Adrenal gland (tissue), 12 donors: ENCODE data around the gene BCOR. TPM values are rescaled to one million over a fixed set of nuclear protein-coding genes. Genes with fewer than 3 reads are reported as not detected.

Experiments
- DNase-seq, 7 donors: peaks; one replicate each; pipeline ENCODE4 v3.0.0-alpha.2; 2019 to 2020
- H3K27ac ChIP-seq, 5 donors: fragments of 200-600 bp; sonication (generic) in 4 of 5; 1 replicate in 3 of 5; 2 replicates in 2 of 5; pipeline versions ENCODE4 v1.5.1 to v1.8.0; 2016 to 2020; ENCODE audit warnings: mild to moderate bottlenecking in 1 of 5
- H3K27me3 ChIP-seq: fragments of 200-600 bp; 2 replicates; pipeline ENCODE4 v1.8.0; 2021
- H3K36me3 ChIP-seq, 2 donors: fragments of 200-600 bp; replicated peaks in 1 of 2; 1 replicate in 1 of 2; 2 replicates in 1 of 2; pipeline versions ENCODE4 v1.5.1 to v1.8.0; 2018 to 2022
- H3K4me1 ChIP-seq, 2 donors: fragments of 200-600 bp; replicated peaks in 1 of 2; 1 replicate in 1 of 2; 2 replicates in 1 of 2; pipeline versions ENCODE4 v1.5.1 to v1.8.0; 2018 to 2021
- H3K4me3 ChIP-seq, 4 donors: fragments of 200-600 bp; sonication (generic) in 3 of 4; one replicate each; pipeline ENCODE4 v1.5.1; 2016 to 2018
- H3K9me3 ChIP-seq, 3 donors: fragments of 200-600 bp; sonication (generic) in 1 of 3; replicated peaks in 1 of 3; 1 replicate in 2 of 3; 2 replicates in 1 of 3; pipeline versions ENCODE4 v1.5.1 to v1.8.0; 2016 to 2021
- POLR2A ChIP-seq, 2 donors: fragments of 450-650 bp; IDR thresholded peaks; one replicate each; pipeline ENCODE4 v1.6.1; 2017; ENCODE audit warnings: antibody characterized with exemption in 2 of 2, mild to moderate bottlenecking in 2 of 2, moderate library complexity in 1 of 2
- WGBS, 4 donors: extraction: QIAGEN DNeasy Blood & Tissue Kit in 2 of 4; methylation state at CpG; one replicate each; pipeline versions ENCODE4 v1.1.5 to v1.1.7; 2013 to 2017; 5-methylcytosine and 5-hydroxymethylcytosine counted together
- intact Hi-C, 2 donors: fragments of 100-400 bp; cut with DNase I; formaldehyde crosslinking; loops; one replicate each; pipeline versions ENCODE4 v1.14.1 to v1.15.0; 2022 to 2023
- polyA plus RNA-seq, 3 donors: library from polyadenylated mRNA; stranded (reverse); fragments of 200-250 nt in 2 of 3; fragments of 350-450 nt in 1 of 3; fragmentation: Illumina TruSeq in 1 of 3; extraction: RNeasy Lipid Tissue Mini Kit (QIAGEN cat#74804) in 1 of 3; gene quantifications; one replicate each; pipeline ENCODE4 v1.2.3, GENCODE V29; 2013 to 2014
- total RNA-seq, 9 donors: library from RNA; depleted of rRNA in 4 of 9; stranded (reverse); fragments of >200 nt in 4 of 9; fragments of 120-200 nt in 1 of 9; fragmentation: NEBNext Ultra II Directional in 1 of 9; extraction: Animal tissue kit (Norgen Biotek cat#: 25700) in 1 of 9; gene quantifications; one replicate each; pipeline versions ENCODE4 v1.1.0 to v1.2.4, GENCODE V29; 2013 to 2023
- TF ChIP-seq, protein P1 (sequence below), 6 experiments: fragments of 450-650 bp in 4 of 6; fragments of 200-600 bp in 2 of 6; sonication (generic) in 1 of 6; IDR thresholded peaks; 1 replicate in 5 of 6; 2 replicates in 1 of 6; pipeline versions ENCODE4 v1.5.1 to v1.8.0; 2016 to 2021; ENCODE audit warnings: antibody characterized with exemption in 6 of 6, mild to moderate bottlenecking in 2 of 6, moderate library complexity in 1 of 6
- donor health status: healthy with polysubstance abuse.
- donor health status: Bipolar disorder and iron deficiency.
- donor health status: DM: yes; HTN: yes; CAD: no.
- donor health status: DM: no; HTN: no; CAD: no.
- donor health status: DM: no; HTN: no; CAD: no.
- donor health status: DM: yes; HTN: yes; CAD: no.

Gene BCOR
- total and polyA plus RNA-seq, 12 donors: 13.7 to 42.9 (median 29.0) TPM

DNA sequence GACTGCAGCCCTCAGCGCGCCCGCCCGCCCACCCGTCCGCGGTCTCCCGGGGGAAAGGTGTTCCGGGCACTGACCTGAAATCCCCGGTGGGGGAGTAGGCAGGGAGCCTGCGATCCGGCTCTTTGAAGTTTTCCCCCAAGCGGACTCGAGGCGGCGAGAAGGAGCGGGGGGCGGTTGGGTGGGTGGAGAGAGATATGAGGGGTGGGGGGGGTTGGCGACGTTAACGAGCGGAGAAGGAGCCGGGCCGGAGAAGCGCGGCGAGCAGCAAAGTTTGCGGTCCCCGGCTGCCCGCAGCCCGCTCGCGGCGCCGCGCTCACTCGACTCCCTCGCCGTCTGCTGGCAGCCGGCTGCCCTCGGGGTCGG, 636 bp downstream of the BCOR start:
- peaks cover 26% of the 10 kb centered on the region for H3K27me3 ChIP-seq
- 0 to 9% (median 0%) methylated on average over 2 to 38 of the region's 42 CpGs; no CpG with 5 or more reads in 1 of the 4 donors for WGBS, 4 donors
- peak overlapping the region in 2 of 4 donors; percentile 57 to 72 for H3K4me3 ChIP-seq
- no peaks in the 10 kb centered on the region for H3K9me3 ChIP-seq
- TF ChIP-seq, protein P1, sequence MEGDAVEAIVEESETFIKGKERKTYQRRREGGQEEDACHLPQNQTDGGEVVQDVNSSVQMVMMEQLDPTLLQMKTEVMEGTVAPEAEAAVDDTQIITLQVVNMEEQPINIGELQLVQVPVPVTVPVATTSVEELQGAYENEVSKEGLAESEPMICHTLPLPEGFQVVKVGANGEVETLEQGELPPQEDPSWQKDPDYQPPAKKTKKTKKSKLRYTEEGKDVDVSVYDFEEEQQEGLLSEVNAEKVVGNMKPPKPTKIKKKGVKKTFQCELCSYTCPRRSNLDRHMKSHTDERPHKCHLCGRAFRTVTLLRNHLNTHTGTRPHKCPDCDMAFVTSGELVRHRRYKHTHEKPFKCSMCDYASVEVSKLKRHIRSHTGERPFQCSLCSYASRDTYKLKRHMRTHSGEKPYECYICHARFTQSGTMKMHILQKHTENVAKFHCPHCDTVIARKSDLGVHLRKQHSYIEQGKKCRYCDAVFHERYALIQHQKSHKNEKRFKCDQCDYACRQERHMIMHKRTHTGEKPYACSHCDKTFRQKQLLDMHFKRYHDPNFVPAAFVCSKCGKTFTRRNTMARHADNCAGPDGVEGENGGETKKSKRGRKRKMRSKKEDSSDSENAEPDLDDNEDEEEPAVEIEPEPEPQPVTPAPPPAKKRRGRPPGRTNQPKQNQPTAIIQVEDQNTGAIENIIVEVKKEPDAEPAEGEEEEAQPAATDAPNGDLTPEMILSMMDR (IDR thresholded peaks at IDR 0.05): no peak
- TF ChIP-seq POLR2A (IDR thresholded peaks at IDR 0.05): no peak
- intact Hi-C loops: loop anchor here in 1 of 2 donors (10.0 kb wide), 1 partner anchor 82 kb away; no protein-coding TSS in a partner anchor
- peak overlapping the region in 4 of 5 donors; percentile 64 to 88 (median 82) for H3K27ac ChIP-seq
- peaks cover 8 to 11% of the 10 kb centered on the region in 2 donors for H3K4me1 ChIP-seq
- peak in 1 of 7 donors; percentile 17 for DNase-seq
- H3K36me3 ChIP-seq: no peaks in the 10 kb centered on the region

DNA sequence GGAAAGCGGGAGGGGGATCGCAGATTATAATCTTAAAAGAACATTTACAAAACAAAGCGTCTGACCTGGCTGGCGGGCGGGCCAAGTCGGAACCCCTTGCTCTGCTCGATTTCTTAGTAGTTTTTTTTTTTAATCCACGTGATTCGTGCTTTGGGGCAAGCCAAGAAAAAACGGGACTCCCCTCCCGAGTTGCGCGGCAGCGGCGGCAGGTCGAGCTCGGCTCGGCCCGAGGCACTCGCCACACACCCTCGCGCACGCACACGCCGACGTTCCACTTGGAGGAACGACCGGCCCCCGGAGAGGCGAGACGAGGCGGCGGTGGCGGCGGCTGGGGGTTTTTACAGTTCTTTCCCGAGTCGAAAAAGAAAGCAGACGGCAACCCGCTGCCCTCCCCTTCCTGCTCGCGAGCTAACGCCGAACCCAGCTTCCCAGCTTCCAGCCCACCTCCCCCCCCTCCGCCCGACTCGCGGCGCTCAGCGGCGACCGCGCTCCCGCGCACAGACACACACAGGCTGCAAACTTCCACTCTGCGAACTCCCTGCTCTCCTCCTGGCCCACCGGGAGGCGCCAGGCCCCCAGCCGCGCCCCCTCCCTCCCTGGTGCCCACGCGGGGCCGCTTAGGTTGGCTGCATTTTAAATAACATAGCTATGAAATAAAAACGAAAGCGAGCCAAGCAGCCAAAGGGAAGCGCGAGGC, 1.2 kb downstream of the BCOR start:
- peak overlapping the region in 2 of 4 donors; percentile 57 to 72 for H3K4me3 ChIP-seq
- 0 to 10% (median 3%) methylated on average over 6 to 66 of the region's 66 CpGs for WGBS, 4 donors
- peaks cover 10 to 11% of the 10 kb centered on the region in 2 donors for H3K4me1 ChIP-seq
- no peaks in the 10 kb centered on the region for H3K9me3 ChIP-seq
- TF ChIP-seq POLR2A (IDR thresholded peaks at IDR 0.05): peak in 1 of 2 donors; percentile 48
- TF ChIP-seq, protein P1 (IDR thresholded peaks at IDR 0.05): no peak
- peaks cover 25% of the 10 kb centered on the region for H3K27me3 ChIP-seq
- H3K27ac ChIP-seq: peak overlapping the region in 4 of 5 donors; percentile 64 to 88 (median 82)
- no peaks in the 10 kb centered on the region for H3K36me3 ChIP-seq
- peak; percentile 43 to 74 (median 59) for DNase-seq
- intact Hi-C loops: loop anchor here in 1 of 2 donors (10.0 kb wide), 1 partner anchor 82 kb away; no protein-coding TSS in a partner anchor

DNA sequence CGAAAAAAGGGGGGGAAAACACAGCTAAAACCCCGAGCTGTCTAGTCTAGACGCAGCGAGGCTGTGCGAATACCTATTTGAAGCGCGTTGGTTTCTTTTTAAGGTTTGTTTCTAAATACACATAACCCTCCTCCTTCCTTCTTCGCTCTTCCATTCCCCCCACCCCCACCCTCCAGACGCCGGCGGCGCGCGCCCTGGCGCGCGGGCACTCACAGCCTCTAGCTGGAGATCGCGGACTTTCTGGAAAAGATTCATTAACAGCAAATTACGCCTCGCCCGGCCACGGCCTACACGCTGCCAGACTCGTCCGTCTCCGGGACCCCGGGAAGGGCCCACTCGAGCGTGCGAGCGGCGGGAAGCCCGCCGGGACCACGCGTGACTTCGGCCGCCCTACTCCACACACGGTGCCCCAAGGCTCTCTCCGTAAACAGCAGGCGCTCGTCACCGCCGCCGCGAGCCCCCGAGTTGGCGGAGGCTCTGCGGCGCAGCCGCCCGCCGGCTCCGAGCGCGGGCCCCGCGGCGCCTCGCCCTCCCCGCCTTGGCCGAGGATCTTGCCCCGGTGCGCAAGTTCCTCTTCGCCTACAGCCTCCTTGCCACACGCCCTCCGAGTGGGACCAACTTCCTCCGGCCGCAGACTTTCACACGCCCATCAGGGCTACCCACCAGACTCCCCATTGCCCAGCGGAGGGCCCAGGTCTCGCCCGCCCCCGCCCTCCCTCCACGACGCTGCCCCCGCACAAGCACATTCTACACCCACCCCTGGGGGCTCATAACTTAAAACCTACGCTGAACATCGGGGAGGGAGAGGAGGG, 2.0 kb downstream of the BCOR start:
- intact Hi-C loops: loop anchor here in 1 of 2 donors (10.0 kb wide), 1 partner anchor 81 kb away; no protein-coding TSS in a partner anchor
- peaks cover 29% of the 10 kb centered on the region for H3K27me3 ChIP-seq
- TF ChIP-seq, protein P1 (IDR thresholded peaks at IDR 0.05): no peak
- peak in 1 of 2 donors; percentile 8 for TF ChIP-seq POLR2A (IDR thresholded peaks at IDR 0.05)
- H3K27ac ChIP-seq: peak overlapping the region in 4 of 5 donors; percentile 64 to 88 (median 82)
- H3K36me3 ChIP-seq: no peaks in the 10 kb centered on the region
- H3K4me1 ChIP-seq: peaks cover 11 to 17% of the 10 kb centered on the region in 2 donors
- DNase-seq: peak in 2 of 7 donors; percentile 31 to 44
- WGBS, 4 donors: 1 to 21% (median 4%) methylated on average over 27 to 80 of the region's 80 CpGs
- H3K4me3 ChIP-seq: peak overlapping the region in 2 of 4 donors; percentile 57 to 72
- no peaks in the 10 kb centered on the region for H3K9me3 ChIP-seq
